Measurements from ENCODE around the gene COL4A5.
"Not testable (repeated sequence)": the region's sequence is repeated elsewhere in the genome, so short reads cannot be mapped to it uniquely, and the experiment has no call there.

The COL4A5 gene

GRCh38 chrX:108453841-108454240 is 14.2 kb downstream of the COL4A5 start:
- ChIA-PET POLR2A (ENCODE audit: low non-redundant PET) (no interaction called here), CTCF (interaction anchor here (0.6 kb wide), 1 partner anchor 256 kb away, joined by 3 read pairs; no protein-coding TSS in a partner anchor)
- DNase-seq (ENCODE audit: low spot score): no peak
- no peak overlapping the region for H3K27ac ChIP-seq
- TF ChIP-seq CTCF (conservative IDR thresholded peaks at IDR 0.05; ENCODE audit: low read depth): no peak

GRCh38 chrX:108456971-108457477 is 17.4 kb downstream of the COL4A5 start:
- no peak overlapping the region for H3K27ac ChIP-seq
- DNase-seq (ENCODE audit: low spot score): no peak
- POLR2A ChIA-PET (ENCODE audit: low non-redundant PET): no interaction called here
- no peak for TF ChIP-seq CTCF (conservative IDR thresholded peaks at IDR 0.05; ENCODE audit: low read depth)
- CTCF ChIA-PET: no interaction called here

GRCh38 chrX:108464604-108465003 is 25.0 kb downstream of the COL4A5 start:
- no peak for TF ChIP-seq CTCF (conservative IDR thresholded peaks at IDR 0.05; ENCODE audit: low read depth)
- no peak for DNase-seq (ENCODE audit: low spot score)
- ChIA-PET POLR2A (ENCODE audit: low non-redundant PET) (no interaction called here), CTCF (no interaction called here)
- no peak overlapping the region for H3K27ac ChIP-seq

- ChIA-PET CTCF (no interaction called here), POLR2A (ENCODE audit: low non-redundant PET) (no interaction called here)
- DNase-seq (ENCODE audit: low spot score): no peak
- H3K27ac ChIP-seq: no peak overlapping the region
- no peak for TF ChIP-seq CTCF (conservative IDR thresholded peaks at IDR 0.05; ENCODE audit: low read depth)
Observed at GRCh38 chrX:108468486-108468885, 28.8 kb downstream of the COL4A5 start.

GRCh38 chrX:108473979-108474378 is 34.3 kb downstream of the COL4A5 start:
- POLR2A ChIA-PET (ENCODE audit: low non-redundant PET): no interaction called here
- no peak for DNase-seq (ENCODE audit: low spot score)
- no peak overlapping the region for H3K27ac ChIP-seq
- no peak for TF ChIP-seq CTCF (conservative IDR thresholded peaks at IDR 0.05; ENCODE audit: low read depth)
- CTCF ChIA-PET: no interaction called here

- POLR2A ChIA-PET (ENCODE audit: low non-redundant PET); H3K27ac ChIP-seq; DNase-seq (ENCODE audit: low spot score); CTCF ChIA-PET: not testable (repeated sequence)
Observed at GRCh38 chrX:108481528-108481927, 41.9 kb downstream of the COL4A5 start.

GRCh38 chrX:108484251-108484650 is 44.6 kb downstream of the COL4A5 start:
- CTCF ChIA-PET: no interaction called here
- TF ChIP-seq CTCF (conservative IDR thresholded peaks at IDR 0.05; ENCODE audit: low read depth): no peak
- no peak for DNase-seq (ENCODE audit: low spot score)
- POLR2A ChIA-PET (ENCODE audit: low non-redundant PET): no interaction called here
- no peak overlapping the region for H3K27ac ChIP-seq
